Mesendoderm (in vitro differentiated cells): ENCODE measurements around the gene ATP13A4.

Experiments used
- DNase-seq: peaks from one replicate; pipeline ENCODE4 v3.0.0; 2013
- H2AK5ac ChIP-seq: 2 replicates; pipeline ENCODE4 v1.6.1; 2013; ENCODE audit warnings: low read length, inconsistent platforms
- H2BK120ac ChIP-seq: 2 replicates; pipeline ENCODE4 v1.6.1; 2013; ENCODE audit warnings: low read depth, mild to moderate bottlenecking, low read length, moderate library complexity, mixed read lengths
- H2BK15ac ChIP-seq: replicated peaks from 2 replicates; pipeline ENCODE4 v1.6.1; 2013; ENCODE audit warnings: low read depth, mild to moderate bottlenecking, moderate library complexity
- H2BK5ac ChIP-seq: 2 replicates; pipeline ENCODE4 v1.6.1; 2013; ENCODE audit warnings: low read length, inconsistent platforms
- H3K18ac ChIP-seq: 2 replicates; pipeline ENCODE4 v1.6.1; 2013; ENCODE audit warnings: mild to moderate bottlenecking, low read length, mixed read lengths
- H3K23ac ChIP-seq: one replicate; pipeline ENCODE4 v1.6.1; 2013; ENCODE audit warnings: low read length
- H3K27ac ChIP-seq: 2 replicates; pipeline ENCODE4 v1.5.1; 2013; ENCODE audit warnings: low read depth, mild to moderate bottlenecking, inconsistent platforms, low read length, moderate library complexity
- H3K27me3 ChIP-seq: 2 replicates; pipeline ENCODE4 v1.6.1; 2013; ENCODE audit warnings: low read length, control low read depth, mild to moderate bottlenecking, inconsistent platforms; ENCODE audit not compliant: insufficient read depth, poor library complexity
- H3K36me3 ChIP-seq: 2 replicates; pipeline ENCODE4 v1.6.1; 2013; ENCODE audit warnings: low read length, inconsistent platforms; ENCODE audit not compliant: control insufficient read depth, insufficient read depth
- H3K4ac ChIP-seq: one replicate; pipeline ENCODE4 v1.6.1; 2013; ENCODE audit warnings: low read depth, mild to moderate bottlenecking, low read length, moderate library complexity
- H3K4me1 ChIP-seq: 2 replicates; pipeline ENCODE4 v1.6.1; 2013; ENCODE audit warnings: low read depth, low read length, inconsistent platforms; ENCODE audit not compliant: control insufficient read depth
- H3K4me2 ChIP-seq: 2 replicates; pipeline ENCODE4 v1.6.1; 2013; ENCODE audit warnings: low read length
- H3K4me3 ChIP-seq: 2 replicates; pipeline ENCODE4 v1.5.1; 2013; ENCODE audit warnings: mild to moderate bottlenecking, low read length
- H3K56ac ChIP-seq: one replicate; pipeline ENCODE4 v1.6.1; 2013; ENCODE audit warnings: low read length
- H3K79me1 ChIP-seq: 2 replicates; pipeline ENCODE4 v1.6.1; 2013; ENCODE audit warnings: low read length, inconsistent platforms
- H3K79me2 ChIP-seq: 2 replicates; pipeline ENCODE4 v1.6.1; 2013; ENCODE audit warnings: mild to moderate bottlenecking, low read length; ENCODE audit not compliant: control insufficient read depth, insufficient read depth
- H3K9ac ChIP-seq: 2 replicates; pipeline ENCODE4 v1.6.1; 2013; ENCODE audit warnings: low read length, inconsistent platforms
- H4K5ac ChIP-seq: one replicate; pipeline ENCODE4 v1.6.1; 2013; ENCODE audit warnings: low read length
- H4K8ac ChIP-seq: one replicate; pipeline ENCODE4 v1.6.1; 2013; ENCODE audit warnings: low read depth, mild to moderate bottlenecking, control low read depth, low read length, moderate library complexity
- WGBS: extraction: QIAGEN DNeasy Blood & Tissue Kit; methylation state at CpG from one replicate; pipeline ENCODE4 v1.1.7; 2013; ENCODE audit warnings: low lambda C conversion rate, missing lambda C conversion rate; ENCODE audit not compliant: insufficient coverage; ENCODE audit errors: extremely low coverage; 5-methylcytosine and 5-hydroxymethylcytosine counted together

ATP13A4 gene

GRCh38 chr3:193569119-193569518, 14.4 kb upstream of the ATP13A4 start:
- H2BK15ac ChIP-seq: no peak overlapping the region
- no peak for DNase-seq

GRCh38 chr3:193564012-193564411, 9.3 kb upstream of the ATP13A4 start:
- H3K4ac ChIP-seq: no peak overlapping the region
- H3K4me1 ChIP-seq: no peaks in the 10 kb centered on the region
- no peak overlapping the region for H4K5ac ChIP-seq
- H3K27ac ChIP-seq: no peak overlapping the region
- H3K79me1 ChIP-seq: no peaks in the 10 kb centered on the region
- H2AK5ac ChIP-seq: no peak overlapping the region
- H3K4me2 ChIP-seq: no peak overlapping the region
- no peak overlapping the region for H2BK120ac ChIP-seq
- H3K4me3 ChIP-seq: no peak overlapping the region
- peak; percentile 69 for DNase-seq
- no peak overlapping the region for H2BK5ac ChIP-seq
- no peak overlapping the region for H3K9ac ChIP-seq
- H3K23ac ChIP-seq: no peak overlapping the region
- no peak overlapping the region for H2BK15ac ChIP-seq
- no peak overlapping the region for H3K18ac ChIP-seq
- H3K56ac ChIP-seq: no peak overlapping the region
- H3K36me3 ChIP-seq: no peaks in the 10 kb centered on the region
- no peaks in the 10 kb centered on the region for H3K27me3 ChIP-seq
- no peak overlapping the region for H4K8ac ChIP-seq
- no peaks in the 10 kb centered on the region for H3K79me2 ChIP-seq
- no CpG with 5 or more reads among the region's 1 CpG for WGBS

More at GRCh38 chr3:193569119-193569518, 14.4 kb upstream of the ATP13A4 start:
- Histone ChIP-seq H3K4me2 (no peak overlapping the region), H3K79me1 (no peaks in the 10 kb centered on the region), H3K79me2 (no peaks in the 10 kb centered on the region), H2BK5ac (no peak overlapping the region), H3K27me3 (no peaks in the 10 kb centered on the region), H3K4me1 (no peaks in the 10 kb centered on the region), H2BK120ac (no peak overlapping the region), H3K18ac (no peak overlapping the region), H2AK5ac (no peak overlapping the region), H3K27ac (no peak overlapping the region), H3K9ac (no peak overlapping the region), H3K23ac (no peak overlapping the region), H4K8ac (no peak overlapping the region), H3K4me3 (no peak overlapping the region), H3K4ac (no peak overlapping the region), H3K36me3 (no peaks in the 10 kb centered on the region), H4K5ac (no peak overlapping the region), H3K56ac (no peak overlapping the region)
- whole genome bisulfite sequencing: no CpG with 5 or more reads among the region's 2 CpGs

- Histone ChIP-seq H3K9ac (no peak overlapping the region), H3K23ac (no peak overlapping the region), H3K4ac (no peak overlapping the region), H4K5ac (no peak overlapping the region), H3K4me1 (no peaks in the 10 kb centered on the region), H3K27me3 (no peaks in the 10 kb centered on the region), H3K56ac (no peak overlapping the region), H2BK120ac (no peak overlapping the region), H3K18ac (no peak overlapping the region), H3K36me3 (no peaks in the 10 kb centered on the region), H3K27ac (no peak overlapping the region), H4K8ac (no peak overlapping the region), H3K79me1 (no peaks in the 10 kb centered on the region), H3K79me2 (no peaks in the 10 kb centered on the region), H3K4me2 (no peak overlapping the region), H2BK15ac (no peak overlapping the region), H3K4me3 (no peak overlapping the region), H2AK5ac (no peak overlapping the region), H2BK5ac (no peak overlapping the region)
- WGBS: no CpG with 5 or more reads among the region's 3 CpGs
- no peak for DNase-seq
Observed at GRCh38 chr3:193563426-193563825, 8.7 kb upstream of the ATP13A4 start.

- H2BK120ac ChIP-seq: no peak overlapping the region
- no peak overlapping the region for H2BK15ac ChIP-seq
- H3K79me1 ChIP-seq: no peaks in the 10 kb centered on the region
- H3K4ac ChIP-seq: no peak overlapping the region
- no peak overlapping the region for H3K23ac ChIP-seq
- DNase-seq: no peak
- H3K79me2 ChIP-seq: no peaks in the 10 kb centered on the region
- H3K36me3 ChIP-seq: no peaks in the 10 kb centered on the region
- no peaks in the 10 kb centered on the region for H3K4me1 ChIP-seq
- no peak overlapping the region for H2AK5ac ChIP-seq
- H3K4me2 ChIP-seq: no peak overlapping the region
- H2BK5ac ChIP-seq: no peak overlapping the region
- no peak overlapping the region for H3K4me3 ChIP-seq
- no peak overlapping the region for H3K18ac ChIP-seq
- no peak overlapping the region for H3K27ac ChIP-seq
- H3K9ac ChIP-seq: no peak overlapping the region
- H4K8ac ChIP-seq: no peak overlapping the region
- WGBS: no CpG with 5 or more reads among the region's 4 CpGs
- H4K5ac ChIP-seq: no peak overlapping the region
- no peaks in the 10 kb centered on the region for H3K27me3 ChIP-seq
- H3K56ac ChIP-seq: no peak overlapping the region
Observed at GRCh38 chr3:193560870-193561269, 6.2 kb upstream of the ATP13A4 start.

- H3K4me1 ChIP-seq: no peaks in the 10 kb centered on the region
- no peak overlapping the region for H3K56ac ChIP-seq
- H4K8ac ChIP-seq: no peak overlapping the region
Observed at GRCh38 chr3:193560091-193560490, 5.4 kb upstream of the ATP13A4 start.

GRCh38 chr3:193559100-193559499, 4.4 kb upstream of the ATP13A4 start:
- no peaks in the 10 kb centered on the region for H3K79me2 ChIP-seq
- no peak overlapping the region for H3K4me2 ChIP-seq
- H2BK5ac ChIP-seq: no peak overlapping the region
- H3K23ac ChIP-seq: no peak overlapping the region
- no peaks in the 10 kb centered on the region for H3K27me3 ChIP-seq
- H3K56ac ChIP-seq: no peak overlapping the region
- H3K9ac ChIP-seq: no peak overlapping the region
- no peak overlapping the region for H2BK15ac ChIP-seq
- H3K4ac ChIP-seq: no peak overlapping the region
- no peak overlapping the region for H3K27ac ChIP-seq
- no peak overlapping the region for H4K5ac ChIP-seq
- no peak overlapping the region for H4K8ac ChIP-seq
- H3K79me1 ChIP-seq: no peaks in the 10 kb centered on the region
- no peaks in the 10 kb centered on the region for H3K36me3 ChIP-seq
- no peak for DNase-seq
- no peak overlapping the region for H3K18ac ChIP-seq
- no peaks in the 10 kb centered on the region for H3K4me1 ChIP-seq
- no peak overlapping the region for H2BK120ac ChIP-seq
- no peak overlapping the region for H3K4me3 ChIP-seq
- no peak overlapping the region for H2AK5ac ChIP-seq

More at GRCh38 chr3:193560091-193560490, 5.4 kb upstream of the ATP13A4 start:
- Histone ChIP-seq H2BK120ac (no peak overlapping the region), H3K4me2 (no peak overlapping the region), H3K27me3 (no peaks in the 10 kb centered on the region), H3K27ac (no peak overlapping the region), H3K18ac (no peak overlapping the region), H3K23ac (no peak overlapping the region), H4K5ac (no peak overlapping the region), H2BK5ac (no peak overlapping the region), H3K9ac (no peak overlapping the region), H3K36me3 (no peaks in the 10 kb centered on the region), H3K4me3 (no peak overlapping the region), H3K4ac (no peak overlapping the region), H3K79me1 (no peaks in the 10 kb centered on the region), H3K79me2 (no peaks in the 10 kb centered on the region), H2BK15ac (no peak overlapping the region), H2AK5ac (no peak overlapping the region)
- DNase-seq: no peak
- whole genome bisulfite sequencing: no CpG with 5 or more reads among the region's 4 CpGs
